Astrocyte (in vitro differentiated cells and primary cell): ENCODE measurements around the gene PLPPR3.

Experiments
- CTCF ChIP-seq: IDR thresholded peaks from 2 replicates; pipeline ENCODE4 v1.5.1; 2011; ENCODE audit warnings: low read depth, mild to moderate bottlenecking, inconsistent platforms, low read length, moderate library complexity; ENCODE audit not compliant: insufficient read depth
- EZH2 ChIP-seq: IDR thresholded peaks from 2 replicates; pipeline ENCODE4 v1.6.1; 2012; ENCODE audit warnings: mild to moderate bottlenecking, low read length, inconsistent platforms; ENCODE audit not compliant: insufficient read depth

- TF ChIP-seq CTCF (no peak), EZH2 (no peak)
These were observed 26.7 kb upstream of the PLPPR3 start for GRCh38 chr19:848386-848921.
